Measurements from ENCODE around the gene MAP2K6.

DNA sequence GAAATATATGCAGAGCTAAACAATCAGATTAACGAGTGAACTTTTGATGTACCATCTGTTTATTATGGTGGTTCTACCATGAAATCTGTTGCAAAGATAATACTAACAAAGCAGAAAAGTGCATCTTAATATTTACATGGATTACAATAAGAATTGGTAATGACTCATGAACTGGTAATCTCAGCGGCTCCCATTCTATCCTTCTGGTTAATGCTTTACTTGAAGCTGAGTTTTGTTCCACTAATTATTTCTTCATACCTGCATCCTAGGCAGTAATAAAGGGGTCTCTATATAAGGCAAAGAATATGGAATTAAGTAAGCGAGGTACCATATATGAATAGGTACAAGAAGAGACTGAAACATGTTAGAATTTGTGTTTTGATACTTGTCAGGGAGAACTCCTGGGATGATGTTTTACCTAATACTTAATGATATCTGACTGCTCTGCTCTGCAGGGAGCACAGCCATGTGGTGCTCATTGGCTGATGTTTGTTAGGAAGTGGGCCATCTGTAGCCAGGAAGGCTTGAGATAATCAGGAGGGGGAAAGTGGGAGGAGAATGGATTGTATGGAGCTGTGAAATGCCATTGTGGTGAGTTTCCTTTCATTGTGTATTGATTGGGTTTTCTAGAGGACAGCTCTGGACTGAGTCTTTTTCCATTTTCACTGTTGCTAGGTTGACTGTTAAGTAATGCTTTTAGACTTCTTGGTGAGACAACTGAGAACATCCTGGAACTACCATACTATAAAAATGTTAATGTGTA, 52.6 kb downstream of the MAP2K6 start:
- TF ChIP-seq, protein P1, sequence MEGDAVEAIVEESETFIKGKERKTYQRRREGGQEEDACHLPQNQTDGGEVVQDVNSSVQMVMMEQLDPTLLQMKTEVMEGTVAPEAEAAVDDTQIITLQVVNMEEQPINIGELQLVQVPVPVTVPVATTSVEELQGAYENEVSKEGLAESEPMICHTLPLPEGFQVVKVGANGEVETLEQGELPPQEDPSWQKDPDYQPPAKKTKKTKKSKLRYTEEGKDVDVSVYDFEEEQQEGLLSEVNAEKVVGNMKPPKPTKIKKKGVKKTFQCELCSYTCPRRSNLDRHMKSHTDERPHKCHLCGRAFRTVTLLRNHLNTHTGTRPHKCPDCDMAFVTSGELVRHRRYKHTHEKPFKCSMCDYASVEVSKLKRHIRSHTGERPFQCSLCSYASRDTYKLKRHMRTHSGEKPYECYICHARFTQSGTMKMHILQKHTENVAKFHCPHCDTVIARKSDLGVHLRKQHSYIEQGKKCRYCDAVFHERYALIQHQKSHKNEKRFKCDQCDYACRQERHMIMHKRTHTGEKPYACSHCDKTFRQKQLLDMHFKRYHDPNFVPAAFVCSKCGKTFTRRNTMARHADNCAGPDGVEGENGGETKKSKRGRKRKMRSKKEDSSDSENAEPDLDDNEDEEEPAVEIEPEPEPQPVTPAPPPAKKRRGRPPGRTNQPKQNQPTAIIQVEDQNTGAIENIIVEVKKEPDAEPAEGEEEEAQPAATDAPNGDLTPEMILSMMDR (conservative IDR thresholded peaks at IDR 0.05; ENCODE audit: low read depth, low read length): no peak
- no peak for TF ChIP-seq EZH2phosphoT487 (IDR thresholded peaks at IDR 0.05; ENCODE audit: borderline replicate concordance, low read length)

Measured in PC-3 (cell line).